ENCODE results near the gene CXCL5. TPM values are rescaled to one million over a fixed set of nuclear protein-coding genes. Genes with fewer than 3 reads are reported as not detected.

The CXCL5 gene
- total RNA-seq, 1 experiment from 2014 or later, result not detected

Other genes starting within 250 kb of the CXCL5 start
- not detected in 2 replicates for gene CXCL6, start 162.0 kb downstream of the CXCL5 start, total RNA-seq (2014; rRNA removed; shearing (Covaris generic))
- gene PF4V1, start 145.4 kb downstream of the CXCL5 start, total RNA-seq (2014; rRNA removed; shearing (Covaris generic)), result not detected in 2 replicates
- gene CXCL1, start 129.3 kb downstream of the CXCL5 start, total RNA-seq (2014; rRNA removed; shearing (Covaris generic)), result not detected in 2 replicates
- not detected in 2 replicates for gene PF4, start 16.6 kb downstream of the CXCL5 start, total RNA-seq (2014; rRNA removed; shearing (Covaris generic))
- gene PPBP, start 10.5 kb downstream of the CXCL5 start, total RNA-seq (2014; rRNA removed; shearing (Covaris generic)), result not detected in 2 replicates
- not detected in 2 replicates for gene CXCL3, start 40.0 kb upstream of the CXCL5 start, total RNA-seq (2014; rRNA removed; shearing (Covaris generic))
- not detected in 2 replicates for gene CXCL2, start 100.5 kb upstream of the CXCL5 start, total RNA-seq (2014; rRNA removed; shearing (Covaris generic))
- gene MTHFD2L, start 159.4 kb upstream of the CXCL5 start, total RNA-seq (2014; rRNA removed; shearing (Covaris generic)), result 9.3 and 19.4 TPM in 2 replicates